WTC11 (cell line): ENCODE measurements around the gene MDK. TPM values are rescaled to one million over a fixed set of nuclear protein-coding genes. Genes with fewer than 3 reads are reported as not detected.

Experiments
- ARID4B ChIP-seq: sonication (generic); formaldehyde crosslinking; IDR thresholded peaks from 2 replicates; pipeline ENCODE4 v1.8.0; 2023; ENCODE audit warnings: missing genetic modification reagents, mild to moderate bottlenecking, borderline replicate concordance
- ETV6 ChIP-seq: sonication (generic); formaldehyde crosslinking; IDR thresholded peaks from 2 replicates; pipeline ENCODE4 v1.8.1; 2022; ENCODE audit warnings: mild to moderate bottlenecking, missing genetic modification reagents
- FOXP4 ChIP-seq: sonication (generic); formaldehyde crosslinking; IDR thresholded peaks from 2 replicates; pipeline ENCODE4 v1.8.0; 2022; ENCODE audit warnings: mild to moderate bottlenecking, missing genetic modification reagents
- GTF2I ChIP-seq: fragments of 250-450 bp; sonication (Bioruptor Pico); conservative IDR thresholded peaks from 2 replicates; pipeline ENCODE4 v1.4.0; 2021; ENCODE audit warnings: mild to moderate bottlenecking
- IRF2 ChIP-seq: sonication (generic); formaldehyde crosslinking; IDR thresholded peaks from 2 replicates; pipeline ENCODE4 v1.8.0; 2022; ENCODE audit warnings: low read depth, missing genetic modification reagents, borderline replicate concordance
- JUN ChIP-seq: sonication (generic); formaldehyde crosslinking; IDR thresholded peaks from 2 replicates; pipeline ENCODE4 v1.8.0; 2023; ENCODE audit warnings: mild to moderate bottlenecking, missing genetic modification reagents
- MAX ChIP-seq: sonication (generic); formaldehyde crosslinking; IDR thresholded peaks from 2 replicates; pipeline ENCODE4 v1.8.0; 2022; ENCODE audit warnings: mild to moderate bottlenecking, missing genetic modification reagents
- NFATC4 ChIP-seq: fragments of 250-450 bp; sonication (Bioruptor Pico); IDR thresholded peaks from 2 replicates; pipeline ENCODE4 v1.9.0; 2021; ENCODE audit warnings: mild to moderate bottlenecking
- NFYB ChIP-seq: sonication (generic); formaldehyde crosslinking; conservative IDR thresholded peaks from 2 replicates; pipeline ENCODE4 v1.8.0; 2022; ENCODE audit warnings: low read depth, missing genetic modification reagents
- OVOL2 ChIP-seq: fragments of 250-450 bp; sonication (Bioruptor Pico); IDR thresholded peaks from 2 replicates; pipeline ENCODE4 v1.9.0; 2021; ENCODE audit warnings: mild to moderate bottlenecking, borderline replicate concordance
- TCF7 ChIP-seq: sonication (generic); formaldehyde crosslinking; IDR thresholded peaks from 2 replicates; pipeline ENCODE4 v1.8.0; 2022; ENCODE audit warnings: mild to moderate bottlenecking, low read depth, missing genetic modification reagents, moderate library complexity
- TP53 ChIP-seq: sonication (generic); formaldehyde crosslinking; IDR thresholded peaks from 2 replicates; pipeline ENCODE4 v1.8.1; 2023; ENCODE audit warnings: mild to moderate bottlenecking, missing genetic modification reagents
- ZBTB43 ChIP-seq: sonication (generic); formaldehyde crosslinking; IDR thresholded peaks from 2 replicates; pipeline ENCODE4 v1.8.1; 2023; ENCODE audit warnings: mild to moderate bottlenecking, missing genetic modification reagents
- ZNF138 ChIP-seq: sonication (generic); formaldehyde crosslinking; conservative IDR thresholded peaks from 2 replicates; pipeline ENCODE4 v1.8.1; 2022; ENCODE audit warnings: mild to moderate bottlenecking, moderate library complexity, missing genetic modification reagents
- ZNF317 ChIP-seq: sonication (generic); formaldehyde crosslinking; IDR thresholded peaks from 2 replicates; pipeline ENCODE4 v1.8.1; 2023; ENCODE audit warnings: low read depth, mild to moderate bottlenecking, moderate library complexity, missing genetic modification reagents, borderline replicate concordance
- ZNF416 ChIP-seq: fragments of 250-450 bp; sonication (Bioruptor Pico); IDR thresholded peaks from 2 replicates; pipeline ENCODE4 v1.9.0; 2021; ENCODE audit warnings: mild to moderate bottlenecking, inconsistent platforms
- ZNF423 ChIP-seq: fragments of 250-450 bp; sonication (Bioruptor Pico); IDR thresholded peaks from 2 replicates; pipeline ENCODE4 v2.1.2; 2022; ENCODE audit warnings: mild to moderate bottlenecking, moderate library complexity
- ZNF532 ChIP-seq: fragments of 250-450 bp; sonication (Bioruptor Pico); IDR thresholded peaks from 2 replicates; pipeline ENCODE4 v1.9.0; 2021; ENCODE audit warnings: mild to moderate bottlenecking, borderline replicate concordance
- total RNA-seq: library from RNA; stranded (reverse); gene quantifications from 3 replicates; pipeline ENCODE4 v1.2.3, GENCODE V29; 2021
- TF ChIP-seq, protein P1 (sequence below): sonication (generic); formaldehyde crosslinking; IDR thresholded peaks from 2 replicates; pipeline ENCODE4 v1.8.0; 2022; ENCODE audit warnings: mild to moderate bottlenecking, missing genetic modification reagents
- TF ChIP-seq, protein P2 (sequence below): fragments of 200-600 bp; IDR thresholded peaks from 2 replicates; pipeline ENCODE4 v1.8.0; 2022; ENCODE audit warnings: antibody characterized with exemption
- TF ChIP-seq, protein P3 (sequence below): sonication (generic); formaldehyde crosslinking; IDR thresholded peaks from 2 replicates; pipeline ENCODE4 v1.8.1; 2022; ENCODE audit warnings: missing genetic modification reagents, borderline replicate concordance

Gene MDK
- total RNA-seq, 1 experiment from 2014 or later, result 560 TPM

DNA sequence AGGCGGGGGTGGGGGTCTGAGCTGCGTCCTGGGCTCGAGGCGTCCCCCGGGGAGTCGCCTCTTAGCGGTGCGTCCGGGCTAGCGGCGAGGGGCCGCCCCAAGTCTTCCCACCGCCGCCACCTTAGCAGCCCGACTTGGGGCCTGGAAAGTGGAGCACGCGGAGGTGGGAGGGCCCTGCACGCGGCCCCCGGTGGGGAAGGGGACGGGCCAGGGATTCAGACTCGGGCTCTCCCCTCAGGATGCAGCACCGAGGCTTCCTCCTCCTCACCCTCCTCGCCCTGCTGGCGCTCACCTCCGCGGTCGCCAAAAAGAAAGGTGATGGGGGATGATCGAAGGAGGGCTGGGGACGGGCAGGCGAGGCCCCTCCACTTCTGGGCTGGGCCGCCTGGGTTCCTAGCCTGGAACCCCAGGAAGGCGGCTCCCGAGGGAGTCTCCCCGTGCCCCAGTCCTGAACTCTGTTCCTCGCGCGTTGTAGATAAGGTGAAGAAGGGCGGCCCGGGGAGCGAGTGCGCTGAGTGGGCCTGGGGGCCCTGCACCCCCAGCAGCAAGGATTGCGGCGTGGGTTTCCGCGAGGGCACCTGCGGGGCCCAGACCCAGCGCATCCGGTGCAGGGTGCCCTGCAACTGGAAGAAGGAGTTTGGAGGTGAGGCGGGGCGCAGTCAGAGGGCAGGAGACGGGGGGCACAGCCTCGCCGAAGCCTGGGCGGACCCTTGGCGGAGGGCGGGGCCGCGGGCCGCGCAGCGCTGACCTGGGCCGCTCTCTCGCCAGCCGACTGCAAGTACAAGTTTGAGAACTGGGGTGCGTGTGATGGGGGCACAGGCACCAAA, 563 bp downstream of the MDK start (continued):
- no peak for TF ChIP-seq ZNF532 (CRISPR knock-in tag)
- TF ChIP-seq OVOL2 (CRISPR knock-in tag), result no peak
- TF ChIP-seq NFATC4, result no peak
- TF ChIP-seq TP53 (CRISPR knock-in tag), result 0 out of 2 replicates have a peak, but pooled peaks have one; percentile 49
- TF ChIP-seq ZNF138 (CRISPR knock-in tag), result no peak
- peak; percentile 47; the same call in 1 of the 2 replicates for TF ChIP-seq ZNF423 (CRISPR knock-in tag)
- no peak for TF ChIP-seq JUN
- no peak for TF ChIP-seq TCF7 (CRISPR knock-in tag)
- TF ChIP-seq, protein P1, sequence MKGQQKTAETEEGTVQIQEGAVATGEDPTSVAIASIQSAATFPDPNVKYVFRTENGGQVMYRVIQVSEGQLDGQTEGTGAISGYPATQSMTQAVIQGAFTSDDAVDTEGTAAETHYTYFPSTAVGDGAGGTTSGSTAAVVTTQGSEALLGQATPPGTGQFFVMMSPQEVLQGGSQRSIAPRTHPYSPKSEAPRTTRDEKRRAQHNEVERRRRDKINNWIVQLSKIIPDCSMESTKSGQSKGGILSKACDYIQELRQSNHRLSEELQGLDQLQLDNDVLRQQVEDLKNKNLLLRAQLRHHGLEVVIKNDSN, result peak; percentile 38
- TF ChIP-seq, protein P2, sequence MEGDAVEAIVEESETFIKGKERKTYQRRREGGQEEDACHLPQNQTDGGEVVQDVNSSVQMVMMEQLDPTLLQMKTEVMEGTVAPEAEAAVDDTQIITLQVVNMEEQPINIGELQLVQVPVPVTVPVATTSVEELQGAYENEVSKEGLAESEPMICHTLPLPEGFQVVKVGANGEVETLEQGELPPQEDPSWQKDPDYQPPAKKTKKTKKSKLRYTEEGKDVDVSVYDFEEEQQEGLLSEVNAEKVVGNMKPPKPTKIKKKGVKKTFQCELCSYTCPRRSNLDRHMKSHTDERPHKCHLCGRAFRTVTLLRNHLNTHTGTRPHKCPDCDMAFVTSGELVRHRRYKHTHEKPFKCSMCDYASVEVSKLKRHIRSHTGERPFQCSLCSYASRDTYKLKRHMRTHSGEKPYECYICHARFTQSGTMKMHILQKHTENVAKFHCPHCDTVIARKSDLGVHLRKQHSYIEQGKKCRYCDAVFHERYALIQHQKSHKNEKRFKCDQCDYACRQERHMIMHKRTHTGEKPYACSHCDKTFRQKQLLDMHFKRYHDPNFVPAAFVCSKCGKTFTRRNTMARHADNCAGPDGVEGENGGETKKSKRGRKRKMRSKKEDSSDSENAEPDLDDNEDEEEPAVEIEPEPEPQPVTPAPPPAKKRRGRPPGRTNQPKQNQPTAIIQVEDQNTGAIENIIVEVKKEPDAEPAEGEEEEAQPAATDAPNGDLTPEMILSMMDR, result no peak
- TF ChIP-seq ZNF416, result no peak
- no peak for TF ChIP-seq IRF2 (CRISPR knock-in tag)
- TF ChIP-seq NFYB, result no peak
- TF ChIP-seq FOXP4 (CRISPR knock-in tag), result no peak
- TF ChIP-seq GTF2I (CRISPR knock-in tag), result no peak
- TF ChIP-seq ETV6, result 0 out of 2 replicates have a peak, but pooled peaks have one; percentile 14
- TF ChIP-seq ZBTB43 (CRISPR knock-in tag), result no peak
- peak; percentile 61 for TF ChIP-seq MAX (CRISPR knock-in tag)
- TF ChIP-seq ARID4B (CRISPR knock-in tag), result peak; percentile 79
- TF ChIP-seq, protein P3, sequence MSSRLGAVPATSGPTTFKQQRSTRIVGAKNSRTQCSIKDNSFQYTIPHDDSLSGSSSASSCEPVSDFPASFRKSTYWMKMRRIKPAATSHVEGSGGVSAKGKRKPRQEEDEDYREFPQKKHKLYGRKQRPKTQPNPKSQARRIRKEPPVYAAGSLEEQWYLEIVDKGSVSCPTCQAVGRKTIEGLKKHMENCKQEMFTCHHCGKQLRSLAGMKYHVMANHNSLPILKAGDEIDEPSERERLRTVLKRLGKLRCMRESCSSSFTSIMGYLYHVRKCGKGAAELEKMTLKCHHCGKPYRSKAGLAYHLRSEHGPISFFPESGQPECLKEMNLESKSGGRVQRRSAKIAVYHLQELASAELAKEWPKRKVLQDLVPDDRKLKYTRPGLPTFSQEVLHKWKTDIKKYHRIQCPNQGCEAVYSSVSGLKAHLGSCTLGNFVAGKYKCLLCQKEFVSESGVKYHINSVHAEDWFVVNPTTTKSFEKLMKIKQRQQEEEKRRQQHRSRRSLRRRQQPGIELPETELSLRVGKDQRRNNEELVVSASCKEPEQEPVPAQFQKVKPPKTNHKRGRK, result no peak
- TF ChIP-seq ZNF317 (CRISPR knock-in tag), result no peak
